ENCODE results near the gene GNB1L.

GNB1L gene

DNA sequence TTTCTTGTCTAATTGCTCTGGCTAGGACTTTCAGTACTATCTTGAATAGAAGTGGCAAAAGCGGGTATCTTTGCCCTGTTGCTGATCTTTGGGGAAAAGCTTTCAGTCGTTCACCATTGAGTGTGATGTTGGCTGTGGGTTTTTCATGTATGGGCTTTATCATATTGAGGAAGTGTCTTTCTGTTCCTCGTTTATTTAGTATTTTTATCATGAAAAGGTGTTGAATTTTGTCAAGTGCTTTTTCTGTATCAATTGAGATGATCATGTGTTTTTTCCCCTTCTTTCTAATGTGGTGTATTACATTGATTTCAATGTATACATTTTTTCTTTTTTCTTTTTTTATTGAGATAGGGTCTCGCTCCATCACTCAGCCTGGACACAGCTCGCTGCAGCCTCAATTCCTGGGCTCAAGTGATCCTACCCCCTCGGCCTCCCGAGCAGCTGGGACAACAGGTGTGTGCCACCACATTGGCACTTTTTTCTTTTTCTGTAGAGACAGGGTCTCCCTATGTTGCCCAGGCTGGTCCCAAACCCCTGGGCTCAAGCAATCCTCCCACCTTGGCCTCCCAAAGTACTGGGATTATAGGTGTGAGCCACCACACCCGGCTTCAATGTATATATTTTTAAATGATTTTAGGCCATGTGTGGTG lies 5.3 kb upstream of the GNB1L start:
- DNase-seq: no peak

DNA sequence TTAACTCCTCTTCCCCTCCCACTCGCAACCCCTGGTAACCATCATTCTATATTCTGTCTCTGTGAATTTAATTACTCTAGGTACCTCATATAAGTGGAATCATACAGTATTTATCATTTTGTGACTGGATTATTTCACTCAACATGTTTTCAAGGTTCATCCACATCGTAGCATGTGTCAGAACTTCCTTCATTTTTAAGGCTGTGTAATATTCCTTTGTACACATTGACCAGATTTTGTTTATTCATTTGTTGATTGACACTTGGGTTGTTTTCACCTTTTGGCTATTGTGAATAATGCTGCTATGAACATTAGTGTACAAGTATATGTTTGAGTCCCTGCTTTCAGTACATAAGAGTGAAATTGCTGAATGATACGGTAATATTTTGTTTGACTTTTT lies 2.7 kb upstream of the GNB1L start:
- no peak for DNase-seq

DNA sequence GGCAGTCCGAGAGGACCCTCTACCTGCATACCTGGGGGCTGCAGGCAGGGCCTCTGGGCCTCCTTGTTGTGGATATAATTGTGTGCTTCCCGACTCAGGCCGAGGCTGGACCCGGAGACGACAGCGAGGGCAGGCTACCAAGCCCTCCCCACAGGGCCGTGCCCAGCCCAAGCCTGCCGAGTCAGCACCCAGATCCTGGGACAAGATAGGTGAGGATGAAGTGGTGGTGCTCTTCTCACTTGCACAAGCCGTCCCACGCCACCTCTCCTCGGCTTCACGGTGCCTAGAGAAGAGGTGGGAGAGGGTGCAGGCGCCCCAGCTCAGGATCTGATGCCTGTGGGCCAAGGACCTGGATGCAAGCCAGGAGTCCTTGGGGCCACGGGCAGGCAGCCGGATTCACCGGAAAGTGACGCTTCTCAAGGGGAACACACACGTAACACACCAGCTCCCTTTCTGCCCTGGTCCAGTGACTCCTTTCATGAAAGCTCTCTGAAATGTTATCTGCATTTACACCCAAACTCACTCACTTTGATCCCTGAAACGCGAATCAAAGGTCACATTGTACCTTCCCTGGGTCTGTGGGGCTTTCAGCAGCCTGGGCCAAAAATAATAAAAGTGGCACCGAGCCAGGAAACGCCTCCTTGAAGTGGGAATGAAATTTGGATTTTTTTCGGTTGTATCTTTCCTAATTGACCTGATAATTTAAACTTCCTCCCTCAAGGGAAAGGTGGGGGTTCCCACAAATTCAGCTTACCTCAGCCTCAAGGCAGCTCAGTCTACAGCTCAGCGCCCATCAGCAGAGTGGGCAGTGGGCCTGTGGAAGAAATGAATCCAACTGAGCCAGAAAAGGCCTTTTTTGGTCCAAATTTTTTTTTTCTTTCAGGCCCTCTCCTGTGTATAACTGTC lies 1.1 kb upstream of the GNB1L start:
- DNase-seq: peak; percentile 57

DNA sequence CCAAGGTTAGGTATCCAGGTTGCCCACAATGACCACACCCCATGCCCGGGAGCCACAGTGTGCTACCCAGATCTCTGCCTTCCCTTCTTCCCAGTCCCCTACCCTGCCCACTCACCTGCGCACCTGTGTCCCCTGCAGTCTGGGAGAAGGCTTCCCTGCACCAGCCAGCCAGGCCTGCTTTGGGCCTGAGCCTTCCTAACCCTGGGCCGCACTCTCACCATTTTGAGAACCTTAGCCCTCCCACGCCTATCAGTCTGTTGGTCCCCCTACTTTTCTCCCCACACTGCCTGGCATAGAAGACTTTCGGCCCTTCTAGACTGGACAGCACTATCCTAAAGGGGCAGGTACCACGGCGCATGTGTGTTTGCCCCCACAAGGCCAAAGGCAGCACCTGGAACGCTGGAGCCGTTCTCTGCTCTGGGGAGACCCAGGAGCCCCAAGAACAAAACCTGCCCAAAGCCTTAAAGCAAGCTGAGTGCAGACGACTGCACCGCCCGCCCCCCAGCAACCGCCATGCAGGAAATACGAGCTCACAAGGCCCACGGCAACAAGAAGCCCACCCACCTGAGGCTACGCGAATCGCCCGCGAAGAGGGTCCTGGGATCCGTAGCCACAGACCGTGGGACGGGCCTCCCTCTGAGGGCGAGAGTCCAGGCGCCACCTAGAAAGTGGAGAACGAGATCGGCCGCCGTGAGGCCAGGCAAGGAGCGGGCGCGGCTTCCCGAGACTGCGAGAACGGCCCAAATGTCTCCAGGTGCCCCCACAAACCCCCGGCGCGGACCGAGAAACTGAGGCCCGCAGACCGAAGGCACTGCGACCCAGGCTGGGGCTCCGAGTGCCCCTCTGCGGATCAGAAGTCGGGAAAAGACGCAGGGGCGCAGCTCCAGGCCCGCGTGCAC lies 546 bp downstream of the GNB1L start:
- DNase-seq: no peak

DNA sequence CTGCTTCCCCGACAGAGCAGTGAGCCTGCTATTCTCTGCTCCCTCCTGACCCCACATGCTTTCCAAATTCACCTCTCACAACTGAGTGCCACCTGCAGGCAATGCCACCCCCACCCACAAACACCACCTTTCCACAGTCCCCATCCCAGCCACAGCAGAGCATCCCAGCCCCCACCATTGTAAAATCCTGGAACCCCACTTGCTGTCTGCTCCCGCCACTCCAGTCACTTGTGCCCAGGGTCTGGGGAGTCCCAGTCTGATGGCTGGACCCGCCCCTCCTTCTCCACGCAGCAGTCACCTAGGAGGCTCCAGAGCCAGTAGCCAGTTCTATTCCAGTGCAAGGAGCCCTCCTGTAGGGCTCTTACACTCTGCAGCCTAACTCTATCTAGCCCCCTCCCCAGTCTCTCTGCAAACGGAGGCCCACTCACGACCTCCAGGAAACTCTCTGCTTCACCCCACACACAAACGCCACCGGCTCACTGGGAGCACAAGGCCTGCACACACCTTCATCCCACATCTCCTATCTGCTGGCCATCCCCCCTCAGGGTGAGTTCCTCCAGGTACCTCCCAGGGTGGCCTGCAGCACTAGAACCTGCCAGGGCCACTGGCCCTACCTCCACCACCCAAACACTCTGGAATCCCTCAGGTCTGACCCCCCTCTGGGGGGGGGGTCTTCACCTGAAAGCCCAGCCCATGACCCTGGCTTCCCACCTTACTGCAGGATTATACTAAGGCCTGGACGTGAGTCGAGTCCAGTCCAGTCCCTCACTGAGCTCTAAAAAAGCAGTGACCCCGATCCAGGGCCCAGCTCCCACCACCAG lies 1.4 kb downstream of the GNB1L start:
- no peak for DNase-seq

DNA sequence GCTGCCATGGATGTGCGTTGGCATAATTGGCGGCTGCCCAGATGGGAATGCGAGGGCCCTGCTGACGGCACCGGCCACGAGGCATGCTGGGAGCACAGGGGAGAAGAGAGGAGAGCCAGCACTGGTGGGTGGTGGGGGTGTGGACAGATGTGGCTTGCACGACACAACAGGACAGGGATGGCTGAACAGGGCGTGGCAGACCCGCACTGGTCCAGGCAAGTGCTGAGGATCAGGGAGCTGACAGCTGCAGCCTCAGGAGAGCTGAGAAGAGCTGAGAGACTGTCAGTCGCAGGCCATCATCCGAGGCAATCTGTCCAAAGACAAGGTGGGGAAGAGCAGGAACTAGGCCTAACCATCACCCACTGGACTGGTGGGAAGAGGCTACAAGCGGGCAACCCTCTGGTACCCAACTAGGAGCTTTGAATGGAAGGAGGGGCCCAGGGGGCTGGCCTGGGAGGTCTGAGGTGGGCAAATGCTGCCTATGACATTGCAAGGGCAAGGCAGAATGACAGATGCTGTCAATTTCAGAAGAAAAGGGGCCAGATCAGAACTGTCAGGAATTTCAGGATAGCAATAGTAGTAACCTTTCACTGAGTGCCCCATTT lies 2.4 kb downstream of the GNB1L start:
- no peak for DNase-seq

DNA sequence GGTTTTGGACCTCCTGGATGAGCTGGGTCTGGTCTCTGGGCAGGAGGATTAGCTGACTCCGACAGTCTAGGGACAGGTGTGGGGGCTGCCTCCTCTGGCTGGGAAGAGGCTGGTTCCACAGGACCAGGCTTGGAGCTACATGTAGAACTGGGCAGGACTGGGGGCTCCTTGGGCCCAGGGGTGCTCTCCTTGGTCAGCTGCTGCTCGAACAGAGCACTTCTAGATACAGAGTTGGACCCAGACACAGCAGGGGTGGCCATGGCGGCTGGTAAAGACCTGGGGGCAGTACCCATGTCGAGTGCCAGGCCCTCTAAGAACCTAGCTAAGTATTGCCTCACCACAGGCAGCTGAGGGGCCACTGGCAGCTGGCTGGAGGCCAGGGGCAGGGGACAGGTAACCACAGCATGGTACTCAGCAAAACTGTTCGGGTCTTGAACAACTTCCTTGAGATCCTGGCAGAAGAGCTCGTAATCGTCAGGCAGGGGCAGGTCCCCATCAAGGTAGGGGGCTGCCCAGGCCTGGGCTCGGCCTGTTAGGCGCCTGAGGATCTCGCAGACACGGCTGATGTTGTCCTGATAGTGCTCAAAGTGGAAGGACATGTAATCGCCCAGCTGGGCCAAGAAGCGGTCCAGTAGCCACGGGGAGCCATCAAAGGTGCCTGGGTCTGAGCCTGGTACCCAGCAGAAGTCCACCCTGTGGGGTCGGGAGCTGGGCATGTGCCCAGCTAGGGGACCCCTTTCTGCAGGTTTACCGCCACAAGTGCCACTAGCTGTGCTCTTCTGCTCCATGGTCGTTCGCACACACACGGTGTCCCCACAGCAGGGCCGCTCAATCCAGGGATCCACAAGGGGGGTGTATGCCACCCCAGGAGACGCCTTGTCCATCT lies 3.1 kb downstream of the GNB1L start:
- DNase-seq: no peak

DNA sequence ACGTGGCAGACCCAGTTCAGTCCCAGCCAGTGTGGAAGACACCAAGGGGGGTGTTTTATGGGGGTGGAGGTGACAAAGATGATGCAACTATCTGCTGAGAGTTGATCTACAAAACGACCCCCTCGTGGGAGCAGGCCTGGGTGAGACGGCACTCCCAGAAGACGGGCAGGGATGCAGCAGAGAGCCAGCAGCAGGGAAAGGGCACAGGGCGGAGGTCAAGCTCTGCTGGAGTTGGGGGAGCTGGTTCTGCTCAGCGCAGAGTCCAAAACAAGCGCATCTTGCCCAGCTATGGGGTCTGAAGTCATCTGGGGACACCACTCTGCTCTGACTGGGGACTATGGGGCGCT lies 3.9 kb downstream of the GNB1L start:
- no peak for DNase-seq

DNA sequence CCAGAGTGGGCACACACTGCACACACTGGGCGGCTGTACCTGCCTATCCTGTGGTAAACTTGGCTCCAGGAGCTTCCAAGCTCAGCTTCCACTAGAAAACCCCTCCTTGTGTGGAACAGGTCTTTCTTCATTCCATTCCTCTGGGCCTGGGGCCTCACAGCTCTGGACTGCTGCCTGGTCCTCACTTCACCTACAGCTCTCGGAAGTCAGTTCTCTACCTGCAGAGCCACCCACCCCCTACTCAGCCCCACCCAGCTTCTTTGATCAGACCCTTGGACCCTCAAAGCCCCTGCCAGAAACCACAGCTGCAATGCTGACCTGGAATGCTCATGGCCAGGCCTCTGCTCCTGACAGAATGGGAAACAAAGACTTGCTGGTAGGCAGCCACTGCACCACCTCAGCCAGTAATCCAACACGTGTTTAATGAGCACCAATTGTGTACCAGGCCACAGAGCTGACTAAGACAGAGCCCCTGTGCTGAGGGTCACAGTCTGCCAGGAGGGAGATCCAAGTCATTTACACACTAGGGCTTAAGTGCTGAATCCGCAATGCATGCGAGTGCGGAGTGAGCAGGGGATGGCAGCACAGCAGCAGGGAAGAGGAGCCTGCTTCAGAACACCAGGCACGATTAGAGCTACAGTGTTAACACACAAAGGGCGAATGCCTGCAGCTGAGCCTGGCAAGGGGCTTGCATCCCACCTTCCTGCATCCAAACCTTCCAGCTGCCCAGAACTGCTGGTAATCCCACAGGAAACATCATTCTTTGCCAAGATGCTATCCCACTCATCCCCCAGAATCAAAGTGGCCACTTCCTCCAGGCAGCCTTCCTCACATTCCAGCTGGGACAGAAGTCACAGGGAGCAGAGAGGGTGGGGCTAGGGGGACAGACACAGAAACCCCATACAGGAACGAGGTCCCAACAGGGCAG lies 4.6 kb downstream of the GNB1L start:
- no peak for DNase-seq

DNA sequence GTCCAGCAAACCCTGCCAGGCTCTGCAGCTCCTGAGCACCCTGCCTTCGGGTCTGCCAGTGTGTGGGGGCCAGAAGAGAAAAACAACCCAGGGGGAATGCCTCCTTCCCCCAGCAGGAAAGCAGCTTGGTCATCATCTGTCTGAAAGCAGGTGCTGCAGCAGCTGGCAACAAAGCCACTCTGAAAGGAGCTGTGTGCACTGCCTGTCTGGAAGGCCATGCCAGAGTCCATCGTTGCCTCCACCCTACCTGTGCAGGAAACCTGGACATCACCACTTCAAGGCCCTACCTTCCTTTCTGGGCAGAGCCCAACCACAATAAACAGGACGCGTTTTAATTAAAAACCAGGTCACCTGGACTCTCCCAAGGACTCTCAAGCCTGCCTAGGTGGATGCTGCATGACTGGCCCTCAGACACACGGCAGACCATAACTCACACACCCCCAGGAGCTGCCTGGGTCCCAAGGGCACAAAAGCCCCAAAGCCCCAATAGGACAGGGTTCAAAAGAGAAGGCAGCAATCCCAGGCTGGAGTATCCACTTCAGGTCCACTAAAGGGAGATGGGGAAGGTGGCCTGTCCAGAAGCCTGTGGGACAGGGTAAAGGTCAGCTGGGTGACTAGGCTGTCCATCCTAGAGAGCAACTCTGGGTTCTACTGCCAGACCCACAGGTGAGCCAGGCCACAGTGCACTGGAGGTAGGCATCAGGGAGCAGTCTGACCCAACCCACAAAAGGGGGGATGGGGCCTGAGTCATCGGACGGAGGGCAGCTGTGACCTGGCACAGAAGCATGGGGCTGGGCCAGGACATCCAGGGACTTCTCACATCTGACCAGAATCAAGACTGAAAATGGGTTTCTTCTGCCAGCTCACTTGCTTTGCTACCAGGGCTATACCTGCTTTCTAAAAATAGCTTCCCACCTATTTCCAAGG lies 6.1 kb downstream of the GNB1L start:
- peak; percentile 15 for DNase-seq

DNA sequence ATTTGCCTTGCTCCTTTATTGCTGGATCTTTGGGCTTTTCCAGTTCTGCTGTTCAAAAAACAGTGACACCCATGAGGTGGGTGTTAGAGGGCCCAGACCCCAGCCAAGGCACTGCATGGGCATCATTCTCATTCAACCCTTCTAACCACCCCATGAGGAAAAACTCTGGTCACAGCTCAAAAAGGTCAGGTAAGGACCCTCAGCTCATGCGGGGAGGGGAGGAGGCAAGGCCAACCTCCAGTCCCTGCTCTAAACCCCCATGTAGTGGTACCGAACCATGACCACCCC lies 7.4 kb downstream of the GNB1L start:
- no peak for DNase-seq

DNA sequence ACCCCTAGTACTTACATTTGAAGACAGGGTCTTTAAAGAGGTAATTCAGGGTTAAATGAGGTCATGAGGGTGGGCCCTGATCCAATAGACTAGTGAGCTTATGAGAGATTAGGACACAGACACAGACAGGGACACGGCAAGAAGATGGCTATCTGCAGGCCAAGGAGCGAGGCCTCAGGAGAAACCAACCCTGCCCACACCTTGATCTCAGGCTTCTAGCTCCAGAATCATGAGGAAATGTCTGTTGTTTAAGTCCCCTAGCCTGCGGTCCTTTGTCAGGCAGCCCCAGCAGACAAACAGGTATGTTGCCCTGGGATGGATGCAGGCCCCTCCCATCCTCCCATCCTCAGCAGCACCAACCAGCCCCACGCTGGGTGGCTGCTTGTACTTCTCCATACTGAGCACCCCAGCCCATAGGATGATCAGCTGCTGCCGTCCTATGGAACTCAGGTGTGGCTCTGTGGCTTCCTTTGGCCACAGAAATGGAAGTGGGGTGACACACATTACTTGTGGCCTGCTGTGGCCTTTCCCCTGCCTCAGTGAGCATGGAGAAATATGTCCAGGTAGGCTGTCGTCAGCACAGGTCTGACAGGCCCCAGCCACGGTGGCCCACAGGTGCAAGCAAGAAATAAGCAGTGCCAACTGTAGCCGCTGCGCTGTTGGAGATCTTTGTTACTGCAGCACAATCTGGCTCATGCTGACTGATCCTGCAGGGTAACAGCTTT lies 7.9 kb downstream of the GNB1L start:
- no peak for DNase-seq

DNA sequence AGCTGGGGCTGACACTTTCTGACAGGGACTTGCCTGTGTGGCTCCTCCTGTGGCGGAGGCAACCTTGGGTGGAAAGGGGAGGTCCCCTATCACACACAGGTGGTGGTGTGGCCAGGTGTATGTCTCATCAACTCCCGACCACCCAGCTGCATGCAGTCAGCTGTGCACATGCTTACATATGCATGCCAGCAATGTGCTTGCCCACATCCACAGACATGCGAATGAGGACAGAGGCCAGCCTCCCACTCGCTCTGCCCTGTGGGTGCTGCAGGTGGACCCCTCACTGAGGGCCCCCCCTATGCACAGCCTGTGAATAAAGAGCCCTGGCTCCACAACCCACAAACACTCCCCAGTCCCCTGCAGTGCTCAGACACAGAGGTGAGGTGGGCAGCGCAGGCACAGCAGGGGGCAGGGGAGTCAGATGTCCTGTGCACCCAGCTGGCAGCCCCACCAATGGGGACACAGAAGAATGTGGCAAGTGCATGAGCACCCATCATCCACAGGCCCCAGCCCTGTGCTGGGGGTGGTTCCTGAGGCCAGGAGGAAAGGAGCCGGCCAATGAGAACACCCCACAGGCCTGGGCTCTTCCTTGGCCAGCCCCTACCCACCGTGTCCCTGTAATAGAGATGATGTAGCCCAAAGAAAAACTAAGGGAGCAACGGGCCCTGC lies 9.5 kb downstream of the GNB1L start:
- no peak for DNase-seq

DNA sequence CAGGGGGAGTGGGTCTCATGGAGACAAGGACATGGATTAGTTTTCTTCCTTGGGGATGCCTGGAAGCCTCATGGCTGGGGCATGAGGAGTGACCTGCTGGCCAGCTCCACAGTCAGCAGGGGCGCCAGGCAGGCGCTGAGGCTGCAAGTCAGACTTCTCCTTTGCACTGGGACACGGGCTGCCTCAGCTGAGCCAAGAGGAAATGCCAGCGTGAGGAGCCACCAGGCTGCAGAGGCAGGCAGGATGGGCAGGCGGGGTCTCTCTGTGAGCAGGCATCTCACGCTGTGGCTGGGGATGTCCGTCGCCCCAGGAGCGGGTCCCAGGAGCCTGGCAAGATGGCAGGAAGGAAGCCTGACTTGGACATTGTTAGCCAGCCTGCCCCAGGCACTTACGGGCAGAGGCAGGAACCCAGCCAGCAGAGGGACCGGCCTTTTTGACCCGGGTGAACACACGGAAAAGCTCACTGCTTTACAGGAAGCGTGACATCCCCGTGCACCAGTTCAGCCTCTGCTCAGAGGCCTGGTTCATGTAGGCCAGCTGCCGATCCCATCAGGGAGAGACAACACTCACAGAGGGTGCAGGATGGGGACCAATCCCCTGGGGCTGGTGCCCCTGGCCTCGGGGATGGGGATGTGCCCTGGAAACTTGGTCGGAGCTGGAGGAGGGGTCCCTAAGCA lies 10.2 kb downstream of the GNB1L start:
- no peak for DNase-seq

DNA sequence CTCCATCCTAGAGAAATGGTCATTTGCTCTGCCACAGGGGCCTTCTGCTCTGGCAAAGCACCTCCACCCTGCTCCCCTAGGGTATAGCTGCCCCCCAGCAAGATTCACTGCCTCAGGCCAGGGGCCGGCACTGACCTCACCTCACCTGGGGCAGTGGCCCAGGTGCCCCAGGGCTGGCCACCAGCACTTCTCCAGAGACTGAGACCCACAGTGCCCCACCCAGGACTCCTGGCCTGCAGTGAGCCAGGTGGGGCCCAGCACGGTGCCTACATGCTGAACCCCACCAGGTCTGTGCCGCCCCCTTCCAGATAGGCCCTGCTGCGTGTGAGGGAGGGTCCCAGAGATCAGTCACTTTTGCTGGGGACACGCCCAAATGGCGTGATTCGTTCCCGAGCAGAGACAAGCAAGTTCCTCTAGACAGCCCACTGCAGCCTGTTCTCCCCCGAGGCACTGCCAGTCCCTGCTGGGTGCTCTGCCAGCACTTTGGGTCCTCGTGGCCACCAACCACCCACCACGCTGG lies 10.8 kb downstream of the GNB1L start:
- no peak for DNase-seq

DNA sequence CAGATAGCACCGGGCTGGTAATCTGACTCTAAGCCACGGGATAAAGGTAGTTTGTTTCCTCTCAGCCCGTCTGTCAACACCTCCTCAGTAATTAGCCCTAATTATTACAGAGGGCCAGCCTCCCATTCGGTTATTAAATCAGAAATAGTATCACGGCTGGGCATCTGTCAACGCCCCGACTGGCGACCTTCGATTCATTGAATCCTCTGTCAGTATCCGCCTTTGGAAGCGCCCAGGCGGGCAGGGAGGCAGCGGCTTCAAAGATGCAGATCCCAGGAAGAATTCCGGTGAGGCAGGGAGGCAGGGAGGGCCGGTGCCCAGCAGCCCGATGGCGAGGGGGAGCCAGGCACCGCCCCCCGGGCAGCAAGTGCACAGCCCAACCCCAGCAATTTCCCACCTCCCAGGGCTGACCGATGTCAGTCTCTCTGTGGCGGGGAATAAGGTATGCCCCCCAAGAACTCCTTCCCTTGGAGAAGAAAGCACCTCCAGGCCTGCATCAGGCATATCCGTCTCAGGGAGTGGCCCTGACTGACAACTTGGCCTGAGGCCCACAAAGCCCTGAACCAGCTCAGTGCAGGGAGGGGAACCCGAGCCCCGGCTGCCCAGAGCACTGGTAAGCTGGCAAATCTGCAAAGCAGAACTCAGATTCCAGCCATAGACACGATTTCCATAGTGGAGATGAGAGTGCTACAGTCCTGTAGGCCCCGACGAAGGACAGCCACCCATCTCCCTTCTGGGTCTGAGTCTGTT lies 11.4 kb downstream of the GNB1L start:
- DNase-seq: no peak

Data from NCI-H2029 treated with DMSO at 0.1 percent for 48 hours (cell line).